ENCODE measurements around the gene CNPY4.
A peak's percentile ranks its signal among the peaks of the same experiment; 100 is the strongest.

Gene CNPY4

DNA sequence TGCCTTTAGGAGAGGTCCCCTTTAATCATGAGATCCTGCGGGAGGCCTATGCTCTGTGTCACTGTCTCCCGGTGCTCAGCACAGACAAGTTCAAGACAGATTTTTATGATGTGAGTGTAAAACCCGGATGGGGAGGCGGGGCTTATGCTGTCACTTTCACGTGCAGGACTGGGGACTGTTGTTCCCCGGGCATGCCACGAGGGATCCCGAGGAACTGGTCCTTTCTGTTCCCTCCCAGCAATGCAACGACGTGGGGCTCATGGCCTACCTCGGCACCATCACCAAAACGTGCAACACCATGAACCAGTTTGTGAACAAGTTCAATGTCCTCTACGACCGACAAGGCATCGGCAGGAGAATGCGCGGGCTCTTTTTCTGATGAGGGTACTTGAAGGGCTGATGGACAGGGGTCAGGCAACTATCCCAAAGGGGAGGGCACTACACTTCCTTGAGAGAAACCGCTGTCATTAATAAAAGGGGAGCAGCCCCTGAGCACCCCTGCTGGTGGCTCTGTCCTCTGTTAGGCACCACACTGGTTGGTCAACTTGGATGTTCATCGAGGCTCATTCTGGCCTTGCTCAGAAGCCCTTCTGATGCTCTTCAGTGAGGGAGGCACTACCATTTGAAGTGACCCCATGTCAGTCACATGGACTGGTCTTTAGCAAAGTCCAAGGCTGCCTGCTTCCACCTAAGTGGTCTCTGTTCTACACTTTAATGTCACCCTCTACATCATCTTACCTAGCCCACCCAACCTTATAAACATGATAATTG lies 27.8 kb upstream of the CNPY4 start:
- no peak for DNase-seq (ENCODE audit: low spot score)

DNA sequence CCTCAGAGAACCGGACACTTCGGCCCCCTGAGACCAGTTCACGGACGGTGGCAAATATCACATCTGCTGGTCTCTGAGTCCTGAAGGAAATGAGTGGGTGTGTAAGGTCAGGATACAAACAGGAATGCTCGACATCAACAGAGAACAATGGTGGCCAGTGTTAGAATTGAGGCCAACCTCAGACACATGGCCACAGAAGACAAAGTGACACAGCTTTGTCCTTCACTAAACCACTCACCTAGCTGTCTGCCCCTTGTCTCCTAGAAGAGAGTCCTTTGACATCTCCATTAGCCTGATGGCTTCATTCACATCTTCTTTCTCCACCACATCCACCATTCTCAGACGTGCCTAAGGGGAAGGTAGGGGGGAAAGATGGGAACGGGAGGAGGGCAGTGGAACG lies 26.4 kb upstream of the CNPY4 start:
- no peak for DNase-seq (ENCODE audit: low spot score)

DNA sequence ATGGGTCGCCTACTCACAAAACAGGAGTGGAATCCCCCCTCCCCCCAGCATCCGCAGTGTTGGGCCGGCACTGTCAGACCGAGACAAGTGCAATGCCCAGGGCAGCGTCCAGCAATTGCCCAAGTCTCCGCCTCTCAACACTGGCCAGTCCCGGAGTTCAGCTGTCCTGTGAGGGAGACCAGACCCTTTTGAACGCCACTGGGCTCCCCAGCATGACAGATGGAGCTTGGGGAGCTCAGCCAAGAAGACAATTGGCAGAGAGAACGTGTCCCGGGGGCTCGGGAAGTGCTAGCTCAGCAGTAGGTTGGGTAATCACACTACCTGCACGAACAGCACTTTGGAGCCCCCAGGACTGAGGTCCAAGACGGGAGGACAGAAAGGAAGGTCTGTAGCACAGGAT lies 25.9 kb upstream of the CNPY4 start:
- no peak for DNase-seq (ENCODE audit: low spot score)

DNA sequence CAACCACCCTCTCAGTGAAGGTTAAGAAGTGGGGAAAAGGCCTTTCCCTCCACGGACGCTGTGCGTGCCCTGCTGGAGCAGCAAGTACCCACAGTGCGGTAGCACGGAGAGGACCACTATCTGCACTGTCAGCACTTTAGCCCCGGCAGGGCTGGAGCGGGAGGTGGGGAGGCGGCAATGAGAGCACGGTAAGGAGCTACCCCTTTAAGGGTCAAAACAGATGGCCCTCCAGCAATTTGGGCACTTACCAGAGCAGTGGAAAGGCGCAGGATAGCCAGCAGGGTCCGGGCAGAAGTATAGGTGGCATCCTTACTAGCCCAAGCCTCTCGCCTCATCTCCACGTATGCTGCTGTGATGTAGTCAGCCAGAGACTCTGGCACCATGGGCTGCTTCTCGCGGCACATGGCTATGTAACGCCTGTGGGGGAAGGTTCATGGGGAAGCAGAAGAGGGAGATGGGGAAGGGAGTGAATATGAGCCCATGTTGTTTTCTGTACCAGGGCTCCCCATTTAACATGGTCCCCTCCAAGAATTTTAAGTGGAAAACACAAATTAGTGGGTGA lies 25.4 kb upstream of the CNPY4 start:
- DNase-seq (ENCODE audit: low spot score), result no peak

DNA sequence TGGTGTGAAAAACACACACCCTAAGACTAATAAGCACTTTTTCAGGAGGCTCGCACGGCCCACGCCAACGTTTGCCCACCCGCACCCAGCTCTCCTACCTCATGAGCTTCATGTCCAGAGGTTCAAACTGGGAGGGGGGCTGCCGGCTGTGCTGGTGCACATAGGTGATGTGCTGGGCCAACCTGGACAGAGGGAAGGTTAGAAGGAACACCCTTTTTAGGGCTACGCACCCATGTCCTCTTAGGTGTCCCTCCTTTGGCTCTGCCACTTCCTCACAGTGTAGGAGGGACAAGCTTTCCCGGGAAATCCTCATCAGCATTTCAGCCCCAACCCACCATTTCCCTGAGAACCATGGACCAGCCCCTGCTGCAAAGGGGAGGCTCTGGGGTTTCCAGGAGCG lies 24.1 kb upstream of the CNPY4 start:
- DNase-seq (ENCODE audit: low spot score), result no peak

DNA sequence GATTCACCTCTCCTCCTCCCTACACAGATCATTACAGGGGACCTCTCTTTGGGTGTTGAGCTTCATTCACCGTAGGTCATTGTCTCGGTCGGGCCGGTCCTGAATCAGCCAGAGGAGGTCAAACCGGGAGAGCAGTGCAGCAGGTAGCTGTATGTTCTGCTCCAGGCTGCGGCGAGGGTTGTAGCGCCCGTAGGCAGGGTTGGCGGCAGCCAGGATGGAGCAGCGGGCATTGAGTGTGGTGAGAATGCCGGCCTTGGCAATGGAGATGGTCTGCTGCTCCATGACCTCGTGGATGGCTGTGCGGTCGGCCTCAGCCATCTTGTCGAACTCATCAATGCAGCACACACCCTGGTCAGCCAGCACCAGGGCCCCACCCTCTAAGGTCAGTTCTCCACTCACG lies 23.7 kb upstream of the CNPY4 start:
- DNase-seq (ENCODE audit: low spot score), result no peak

DNA sequence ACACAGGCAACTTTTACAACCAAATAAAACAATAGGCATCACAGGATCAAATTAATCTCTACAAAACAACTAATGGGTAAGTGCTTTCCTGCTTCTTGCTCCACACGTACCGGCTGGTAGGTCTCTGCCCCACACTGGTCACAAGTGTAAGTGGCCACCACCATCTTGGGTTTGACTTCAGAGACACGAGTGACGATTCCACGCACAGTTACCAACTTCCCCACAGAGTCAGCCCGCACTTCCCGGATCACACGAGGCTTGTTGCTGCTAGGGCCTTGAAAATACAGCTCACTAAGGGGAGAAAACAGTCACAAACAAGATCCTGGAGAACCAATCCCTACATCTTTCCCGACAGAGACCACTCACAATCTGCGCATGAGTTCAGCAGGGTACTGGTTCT lies 20.5 kb upstream of the CNPY4 start:
- DNase-seq (ENCODE audit: low spot score), result no peak

DNA sequence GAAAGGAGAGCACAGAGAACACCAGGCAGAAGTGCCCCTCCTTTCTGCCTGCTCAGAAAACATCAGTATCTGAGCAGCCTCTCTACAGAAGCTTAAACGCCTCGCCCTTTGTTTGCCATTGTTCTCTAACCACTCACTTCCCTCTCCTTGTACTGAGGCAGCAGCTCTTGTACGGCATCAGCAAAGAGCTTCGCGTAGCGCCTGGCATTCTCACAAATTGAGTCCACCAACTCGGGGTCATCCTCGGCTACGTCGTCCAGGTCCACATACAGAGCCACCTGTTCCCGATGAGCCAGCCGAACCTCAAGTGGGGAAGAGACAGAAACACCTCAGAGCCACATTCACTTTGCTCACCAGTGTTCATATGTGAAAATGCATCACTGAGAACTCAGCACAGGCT lies 20.0 kb upstream of the CNPY4 start:
- no peak for DNase-seq (ENCODE audit: low spot score)

DNA sequence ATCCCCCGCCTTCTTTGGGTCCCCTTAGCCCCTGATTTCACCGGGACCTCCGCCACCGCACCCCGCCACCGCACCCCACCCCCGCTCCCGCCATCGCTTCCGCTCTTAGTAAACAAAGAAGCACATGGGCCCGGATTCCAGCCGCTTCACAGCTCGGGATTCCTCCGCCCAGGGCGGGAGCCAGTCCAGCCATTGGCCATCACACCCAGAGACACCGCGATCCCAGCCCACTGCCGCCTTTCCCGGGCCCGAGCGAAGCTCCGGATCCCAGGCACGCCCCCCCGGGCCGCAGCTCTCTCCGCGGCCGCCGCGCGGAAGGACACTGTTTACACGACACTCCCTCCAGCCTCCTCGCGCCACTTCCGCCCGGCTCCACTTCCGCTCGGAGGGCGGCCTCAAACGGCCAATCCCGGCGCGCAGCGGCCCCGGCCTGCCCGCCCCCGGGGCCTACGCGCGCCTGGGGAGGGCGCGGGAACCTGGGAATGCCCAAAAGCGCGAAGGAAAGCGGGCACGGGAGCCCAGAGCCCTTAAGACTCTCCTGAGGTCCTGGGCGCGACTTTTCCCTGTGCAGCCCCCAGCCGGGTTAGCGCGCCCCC lies 18.9 kb upstream of the CNPY4 start:
- peak; percentile 84 for DNase-seq (ENCODE audit: low spot score)

DNA sequence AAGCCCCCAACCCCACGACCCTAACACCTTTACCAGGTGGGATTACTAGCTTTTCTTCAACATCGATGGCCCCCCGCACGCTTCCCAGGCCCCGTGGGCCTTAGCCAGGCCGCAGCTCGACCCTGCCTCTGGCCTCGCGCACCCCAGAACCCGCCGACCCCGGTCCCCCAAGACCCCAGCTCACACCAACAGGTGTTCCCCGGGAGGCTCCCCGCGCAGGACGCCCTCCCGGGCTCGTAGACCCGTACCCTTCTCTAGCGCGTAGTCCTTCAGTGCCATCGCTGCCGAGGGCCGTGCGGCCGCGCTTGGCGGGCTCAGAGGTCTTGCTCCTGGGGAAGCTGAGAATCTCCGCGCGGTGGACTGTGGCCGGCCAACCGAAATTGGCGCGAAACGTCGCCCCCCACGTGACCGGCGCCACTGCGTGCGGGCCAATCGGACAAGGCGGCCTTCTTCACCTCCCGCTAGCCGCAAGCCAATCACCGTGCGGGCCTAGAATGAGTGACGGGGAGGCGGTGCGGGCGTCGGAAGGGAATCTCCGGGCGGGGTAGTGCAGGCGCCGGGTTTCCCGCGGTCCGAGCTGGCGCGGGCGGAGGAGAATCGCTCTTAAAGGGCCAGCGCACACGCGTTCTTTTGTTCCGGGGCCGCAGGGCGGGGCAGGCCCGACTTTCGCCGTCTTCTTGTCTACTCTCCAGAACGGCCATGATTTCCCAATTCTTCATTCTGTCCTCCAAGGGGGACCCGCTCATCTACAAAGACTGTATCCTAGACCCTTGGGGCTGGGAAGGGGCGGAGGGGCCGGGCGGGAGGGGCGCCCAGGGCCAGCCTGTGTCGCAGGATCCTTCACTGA lies 18.2 kb upstream of the CNPY4 start, which contains the start of the genes AP4M1 and MCM7:
Gene AP4M1 (plus strand): TSS at position 628 of the 847 bp plus-strand sequence. CDS start 72 bp downstream, at position 700.
Gene MCM7 (minus strand): TSS at position 382 of the 847 bp plus-strand sequence. CDS start 103 bp downstream, at position 279.
- DNase-seq (ENCODE audit: low spot score), result peak; percentile 97

DNA sequence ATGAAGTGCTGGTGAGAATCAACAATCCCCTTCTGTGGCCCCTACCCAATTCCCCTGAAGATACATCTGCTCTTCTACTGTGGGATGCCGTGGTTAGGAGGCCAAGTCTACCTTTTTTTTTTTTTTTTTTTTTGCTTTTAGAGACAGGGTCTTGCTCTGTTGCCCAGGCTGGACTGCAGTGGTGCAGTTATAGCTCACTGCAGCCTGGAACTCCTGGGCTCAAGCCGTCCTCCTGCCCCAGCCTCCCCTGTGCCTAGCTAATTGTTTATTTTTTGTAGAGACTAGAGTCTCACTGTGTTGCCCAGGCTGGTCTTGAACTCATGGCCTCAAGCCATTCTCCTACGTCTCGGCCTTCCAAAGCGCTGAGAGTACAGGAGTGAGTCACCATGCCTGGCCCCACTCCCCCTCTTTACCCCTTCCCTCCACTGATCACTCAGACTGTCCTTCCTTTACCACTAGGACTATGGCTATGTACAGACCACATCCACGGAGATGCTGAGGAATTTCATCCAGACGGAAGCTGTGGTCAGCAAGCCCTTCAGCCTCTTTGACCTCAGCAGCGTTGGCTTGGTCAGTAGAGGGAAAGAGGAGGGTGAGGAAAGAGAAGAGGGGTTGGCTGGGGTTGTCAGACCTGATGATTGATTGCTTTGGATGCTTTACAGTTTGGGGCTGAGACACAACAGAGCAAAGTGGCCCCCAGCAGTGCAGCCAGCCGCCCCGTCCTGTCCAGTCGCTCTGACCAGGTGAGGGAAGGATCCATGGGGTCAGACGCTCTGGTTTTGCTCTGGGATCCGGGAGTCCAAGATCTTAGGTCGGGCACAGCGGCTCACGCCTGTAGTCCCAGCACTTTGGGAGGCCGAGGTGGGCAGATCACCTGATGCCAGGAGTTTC lies 16.2 kb upstream of the CNPY4 start:
- DNase-seq (ENCODE audit: low spot score), result no peak

DNA sequence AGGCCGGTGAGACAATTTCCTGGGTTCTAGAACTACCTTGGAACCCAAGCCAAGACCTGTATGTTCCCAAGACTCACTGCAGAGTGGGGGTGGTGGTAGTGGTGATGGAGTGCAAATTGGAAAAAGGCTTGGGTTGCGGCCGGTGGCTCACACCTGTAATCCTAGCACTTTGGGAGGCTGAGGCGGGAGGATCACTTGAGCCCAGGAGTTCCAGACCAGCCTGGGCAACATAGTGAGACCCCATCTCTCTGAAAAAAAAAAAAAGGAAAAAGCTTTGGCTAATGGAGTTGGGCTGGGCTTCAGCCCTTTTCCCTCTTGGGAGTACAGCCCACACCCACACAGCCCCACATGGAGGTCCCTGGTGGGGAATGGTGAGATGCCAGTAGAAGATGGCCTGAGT lies 13.9 kb upstream of the CNPY4 start:
- no peak for DNase-seq (ENCODE audit: low spot score)

DNA sequence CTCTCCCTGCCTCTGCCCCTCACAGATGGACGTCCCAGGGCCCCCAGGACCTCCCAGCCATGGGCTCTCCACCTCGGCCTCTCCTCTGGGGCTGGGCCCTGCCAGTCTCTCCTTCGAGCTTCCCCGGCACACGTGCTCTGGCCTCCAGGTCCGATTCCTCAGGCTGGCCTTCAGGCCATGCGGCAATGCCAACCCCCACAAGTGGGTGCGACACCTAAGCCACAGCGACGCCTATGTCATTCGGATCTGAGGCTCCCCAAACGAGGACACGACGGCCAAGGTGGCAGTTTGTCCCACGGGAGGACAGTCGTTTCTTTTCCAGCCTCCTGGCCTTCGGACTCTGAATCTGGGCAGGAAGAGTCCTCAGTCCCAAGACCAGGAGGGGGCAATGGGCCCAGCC lies 12.8 kb upstream of the CNPY4 start:
- DNase-seq (ENCODE audit: low spot score), result no peak

DNA sequence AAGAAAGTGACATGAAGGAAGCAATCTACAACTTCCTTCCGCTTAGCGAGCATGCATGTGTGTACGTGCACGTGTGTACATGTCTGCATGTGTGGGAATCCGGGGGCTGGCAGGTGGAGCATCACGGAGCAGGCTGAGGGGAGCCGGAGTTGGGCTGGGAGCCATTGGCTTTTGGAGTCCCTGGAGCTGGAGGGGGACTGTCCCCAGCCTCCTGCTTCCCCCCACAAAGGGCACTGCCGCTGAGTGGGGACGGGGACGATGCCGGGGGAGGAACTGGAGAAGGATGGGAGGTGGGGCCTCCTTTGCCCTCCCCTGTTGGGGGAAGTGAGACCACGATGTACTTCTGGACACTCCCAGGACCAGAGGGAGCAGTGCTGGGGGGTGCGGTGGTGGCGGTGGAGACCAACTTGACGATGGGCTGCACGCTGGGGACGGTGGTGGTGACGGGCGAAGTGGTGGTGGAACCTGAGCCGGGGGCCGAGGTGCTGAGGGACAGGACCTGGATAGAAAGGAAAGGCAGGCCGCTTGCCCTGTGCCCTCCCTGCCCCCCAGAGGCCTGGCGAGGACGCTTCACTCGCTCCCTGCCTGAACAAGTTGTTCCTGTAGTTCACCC lies 12.2 kb upstream of the CNPY4 start:
- no peak for DNase-seq (ENCODE audit: low spot score)

DNA sequence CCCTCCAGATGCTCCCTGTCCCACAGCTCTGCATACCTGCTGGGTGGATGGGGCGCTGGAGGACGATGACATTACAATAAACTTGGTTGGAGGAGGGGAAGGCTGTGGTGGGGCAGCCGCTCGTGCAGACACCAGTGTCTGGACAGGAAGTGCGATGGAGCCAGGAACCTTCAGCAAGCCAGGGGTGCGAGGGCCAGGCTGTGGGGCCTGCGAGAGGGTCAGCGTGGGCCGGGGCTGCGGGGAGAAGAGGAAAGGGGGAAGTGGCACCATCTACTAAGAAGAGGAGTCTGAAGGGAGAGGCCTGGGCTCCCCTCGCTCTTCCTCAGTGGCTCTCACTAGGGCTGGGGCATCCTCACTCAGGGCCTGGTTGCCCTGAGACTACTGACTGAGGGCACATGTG lies 11.5 kb upstream of the CNPY4 start:
- DNase-seq (ENCODE audit: low spot score), result no peak

DNA sequence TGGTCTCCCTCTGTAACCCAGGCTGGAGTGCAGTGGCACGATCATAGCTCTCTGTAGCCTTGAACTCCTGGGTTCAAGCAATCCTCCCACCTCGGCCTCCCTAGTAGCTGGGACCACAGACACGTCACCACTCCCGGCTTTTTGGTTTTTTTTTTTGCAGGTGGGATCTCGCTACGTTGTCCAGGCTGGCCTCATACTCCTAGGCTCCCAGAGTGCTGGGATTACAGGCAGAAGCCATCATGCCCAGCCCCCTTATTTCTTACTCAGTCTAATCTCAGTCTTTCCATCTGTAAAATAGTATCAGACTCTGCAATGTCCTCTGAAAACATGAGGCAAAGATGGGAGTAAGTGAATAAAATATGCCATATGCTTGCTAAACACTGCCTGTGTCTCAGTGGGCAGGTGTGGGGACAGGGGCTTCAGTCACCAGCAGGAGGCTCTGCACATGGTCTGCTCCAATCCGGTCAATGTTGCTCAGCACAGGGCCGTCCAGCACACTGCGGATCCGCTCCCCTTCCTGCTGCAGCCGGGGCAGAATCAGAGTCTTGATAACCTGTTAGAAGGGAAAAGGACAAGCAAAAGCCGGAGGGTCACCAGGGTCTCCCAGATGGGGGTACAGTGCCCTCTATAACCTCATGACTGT lies 9.8 kb upstream of the CNPY4 start:
- DNase-seq (ENCODE audit: low spot score), result no peak

DNA sequence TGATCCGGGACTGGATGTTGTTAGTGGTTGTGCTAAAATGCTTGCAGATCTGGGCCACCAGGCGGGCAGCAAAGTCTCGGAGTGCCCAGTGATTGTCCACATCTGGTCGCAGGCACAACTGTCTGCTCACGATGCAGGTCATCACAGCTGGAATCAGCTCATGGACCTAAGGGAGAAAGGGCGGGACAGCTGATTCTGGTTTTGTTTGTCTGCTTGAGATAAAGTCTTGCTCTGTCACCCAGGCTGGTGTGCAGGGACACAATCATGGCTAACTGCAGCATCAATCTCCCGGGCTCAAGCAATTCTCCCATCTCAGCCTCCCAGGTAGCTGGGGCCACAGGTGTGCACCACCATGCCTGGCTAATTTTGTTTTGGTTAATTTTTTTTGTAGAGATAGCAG lies 8.3 kb upstream of the CNPY4 start:
- no peak for DNase-seq (ENCODE audit: low spot score)

DNA sequence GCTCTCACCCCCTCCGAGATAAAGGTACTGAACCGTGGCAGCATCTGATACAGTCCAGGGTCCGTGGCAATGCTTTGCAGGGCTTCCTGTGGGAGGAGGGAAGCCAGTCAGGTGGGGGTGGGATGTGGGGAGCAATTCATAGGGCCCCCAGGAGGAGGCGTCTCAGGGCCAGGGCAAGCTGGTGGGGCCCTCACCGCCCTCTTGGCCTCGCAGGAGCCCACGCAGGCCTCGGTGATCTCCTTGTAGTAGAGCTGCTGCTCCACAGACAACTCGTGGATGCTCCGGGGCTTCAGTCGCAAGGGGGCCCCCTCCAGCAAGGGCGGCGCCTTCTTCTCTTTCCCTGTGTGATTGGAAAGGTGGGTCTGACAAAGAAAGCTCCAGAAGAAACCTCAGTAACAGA lies 7.5 kb upstream of the CNPY4 start:
- no peak for DNase-seq (ENCODE audit: low spot score)

DNA sequence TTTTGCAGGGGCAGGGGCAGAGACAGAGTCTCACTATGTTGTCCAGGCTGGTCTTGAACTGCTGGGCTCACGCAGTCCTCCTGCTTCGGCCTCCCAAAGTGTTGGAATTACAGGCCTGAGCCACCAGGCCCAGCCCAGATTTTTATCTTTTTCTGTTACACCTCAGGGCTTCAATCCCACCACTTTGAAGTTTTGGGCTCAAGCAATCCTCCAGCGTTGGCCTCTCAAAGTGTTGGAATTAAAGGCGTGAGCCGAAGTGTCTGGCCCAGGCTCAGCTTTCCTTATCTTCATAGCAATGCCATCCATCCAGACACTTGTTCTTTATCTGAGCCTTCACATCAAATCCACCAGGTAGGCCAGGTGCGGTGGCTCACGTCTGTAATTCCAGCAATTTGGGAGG lies 4.4 kb upstream of the CNPY4 start:
- DNase-seq (ENCODE audit: low spot score), result no peak

DNA sequence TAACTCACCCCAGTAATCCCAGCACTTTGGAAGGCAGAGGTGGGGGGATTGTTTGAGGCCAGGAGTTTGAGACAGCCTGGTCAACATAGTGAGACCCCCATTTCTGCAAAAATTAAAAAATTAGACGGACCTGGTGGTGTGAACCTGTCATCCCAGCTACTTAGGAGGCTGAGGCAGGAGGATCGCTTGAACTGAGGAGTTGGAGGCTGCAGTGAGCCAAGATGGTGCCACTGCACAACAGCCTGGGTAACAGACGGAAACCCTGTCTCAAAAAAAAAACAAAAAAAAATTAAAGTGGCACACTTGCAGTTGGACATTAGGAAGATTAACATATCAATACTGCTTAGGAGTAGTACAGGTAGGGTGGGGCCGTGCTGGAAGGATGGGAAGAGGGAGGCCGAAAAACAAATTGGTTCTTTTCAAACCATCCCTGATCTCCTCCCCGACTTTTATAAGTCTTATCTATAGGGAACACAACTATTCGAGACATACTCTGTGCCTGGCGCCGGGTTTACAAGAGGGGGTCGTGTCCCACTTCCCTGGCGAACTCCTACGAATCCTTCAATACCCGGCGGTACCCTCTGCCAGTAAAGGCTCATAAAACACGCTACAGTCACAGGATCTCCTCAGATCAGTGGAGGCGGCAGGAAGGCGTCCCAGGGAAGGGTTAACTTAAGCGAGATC lies 904 bp upstream of the CNPY4 start:
- DNase-seq (ENCODE audit: low spot score), result no peak
